HepG2 (cell line): ENCODE data around the gene DTNA. TPM values are rescaled to one million over a fixed set of nuclear protein-coding genes. Genes with fewer than 3 reads are reported as not detected.
A peak's percentile ranks its signal among the peaks of the same experiment; 100 is the strongest.

ENCODE experiments used
- ARID2 ChIP-seq: sonication (generic); formaldehyde crosslinking; IDR thresholded peaks from 2 replicates; pipeline ENCODE4 v1.8.1; 2022; ENCODE audit warnings: mild to moderate bottlenecking, missing genetic modification reagents, borderline replicate concordance
- ATRX ChIP-seq: sonication (generic); formaldehyde crosslinking; IDR thresholded peaks from 2 replicates; pipeline ENCODE4 v1.4.0; 2020; ENCODE audit warnings: missing genetic modification reagents, borderline replicate concordance
- BCL6 ChIP-seq: IDR thresholded peaks from 2 replicates; pipeline ENCODE4 v1.6.1; 2016; ENCODE audit warnings: missing genetic modification reagents, missing compliant biosample characterization
- DNMT1 ChIP-seq: sonication (generic); formaldehyde crosslinking; IDR thresholded peaks from 2 replicates; pipeline ENCODE4 v1.5.1; 2020; ENCODE audit warnings: mild to moderate bottlenecking, missing genetic modification reagents
- DPF2 ChIP-seq: sonication (generic); formaldehyde crosslinking; IDR thresholded peaks from 2 replicates; pipeline ENCODE4 v1.4.0; 2020; ENCODE audit warnings: mild to moderate bottlenecking, low read depth, missing genetic modification reagents, borderline replicate concordance
- HNRNPUL1 ChIP-seq: fragments of 200-400 bp; formaldehyde crosslinking; IDR thresholded peaks from 2 replicates; pipeline ENCODE4 v1.6.1; 2017; ENCODE audit warnings: low read depth, mild to moderate bottlenecking, low read length, moderate library complexity
- JUND ChIP-seq: sonication (generic); formaldehyde crosslinking; IDR thresholded peaks from 2 replicates; pipeline ENCODE4 v1.8.0; 2022; ENCODE audit warnings: mild to moderate bottlenecking, missing genetic modification reagents
- LBX2 ChIP-seq: sonication (generic); formaldehyde crosslinking; IDR thresholded peaks from 2 replicates; pipeline ENCODE4 v1.5.0; 2020; ENCODE audit warnings: missing genetic modification reagents, mild to moderate bottlenecking, borderline replicate concordance
- MAFK ChIP-seq, 2 experiments: IDR thresholded peaks in 1 of 2; conservative IDR thresholded peaks in 1 of 2; 2 replicates each; pipeline ENCODE4 v1.6.1; 2011; ENCODE audit warnings: improper control_type of control experiment in 2 of 2, low read length in 2 of 2
- NR2F2 ChIP-seq: IDR thresholded peaks from 2 replicates; pipeline ENCODE4 v1.6.1; 2012; ENCODE audit warnings: low read depth, inconsistent platforms, borderline replicate concordance
- PCBP2 ChIP-seq: fragments of 200-400 bp; formaldehyde crosslinking; optimal IDR thresholded peaks from 2 replicates; pipeline ENCODE3; 2018; ENCODE audit warnings: low read length, low read depth; ENCODE audit not compliant: poor library complexity, severe bottlenecking
- POLR2A ChIP-seq, 2 experiments: IDR thresholded peaks; 2 replicates each; pipeline ENCODE4 v1.6.1; 2011; ENCODE audit warnings: low read depth in 2 of 2, low read length in 2 of 2, mild to moderate bottlenecking in 1 of 2, moderate library complexity in 1 of 2; ENCODE audit not compliant: insufficient read depth in 1 of 2
- SIX1 ChIP-seq: sonication (generic); formaldehyde crosslinking; IDR thresholded peaks from 2 replicates; pipeline ENCODE4 v1.4.0; 2020; ENCODE audit warnings: missing genetic modification reagents, borderline replicate concordance
- SOX13 ChIP-seq, 3 experiments: fragments of 450-650 bp in 1 of 3; sonication (generic) in 1 of 3; formaldehyde crosslinking in 1 of 3; IDR thresholded peaks in 2 of 3; conservative IDR thresholded peaks in 1 of 3; 2 replicates each; pipeline versions ENCODE4 v1.5.0 to v1.6.1; 2016 to 2020; ENCODE audit warnings: antibody characterized with exemption in 1 of 3, mild to moderate bottlenecking in 1 of 3, missing compliant biosample characterization in 1 of 3, missing genetic modification reagents in 1 of 3, moderate library complexity in 1 of 3
- TEAD3 ChIP-seq: optimal IDR thresholded peaks from 2 replicates; pipeline ENCODE3; 2016; ENCODE audit warnings: borderline replicate concordance
- ZBTB34 ChIP-seq: sonication (generic); formaldehyde crosslinking; IDR thresholded peaks from 2 replicates; pipeline ENCODE4 v1.8.0; 2022; ENCODE audit warnings: mild to moderate bottlenecking, missing genetic modification reagents
- ZNF235 ChIP-seq: sonication (generic); formaldehyde crosslinking; IDR thresholded peaks from 2 replicates; pipeline ENCODE4 v1.8.1; 2023; ENCODE audit warnings: mild to moderate bottlenecking, missing genetic modification reagents, borderline replicate concordance
- ZNF296 ChIP-seq: sonication (generic); formaldehyde crosslinking; conservative IDR thresholded peaks from 2 replicates; pipeline ENCODE4 v1.5.0; 2020; ENCODE audit warnings: mild to moderate bottlenecking, missing genetic modification reagents
- ZNF337 ChIP-seq: sonication (generic); formaldehyde crosslinking; IDR thresholded peaks from 2 replicates; pipeline ENCODE4 v1.5.1; 2020; ENCODE audit warnings: missing genetic modification reagents, low read depth, mild to moderate bottlenecking, borderline replicate concordance
- ZNF563 ChIP-seq: sonication (generic); formaldehyde crosslinking; IDR thresholded peaks from 2 replicates; pipeline ENCODE4 v1.8.0; 2022; ENCODE audit warnings: mild to moderate bottlenecking, moderate library complexity, missing genetic modification reagents
- ZNF589 ChIP-seq: sonication (generic); formaldehyde crosslinking; conservative IDR thresholded peaks from 2 replicates; pipeline ENCODE4 v1.8.0; 2022; ENCODE audit warnings: mild to moderate bottlenecking, moderate library complexity, missing genetic modification reagents
- ZNF614 ChIP-seq: IDR thresholded peaks from 2 replicates; pipeline ENCODE4 v1.6.1; 2018; ENCODE audit warnings: missing biosample characterization, missing genetic modification reagents, inconsistent platforms, borderline replicate concordance
- ZNF766 ChIP-seq: sonication (generic); formaldehyde crosslinking; IDR thresholded peaks from 2 replicates; pipeline ENCODE4 v1.5.0; 2020; ENCODE audit warnings: missing genetic modification reagents, borderline replicate concordance
- ZSCAN9 ChIP-seq: IDR thresholded peaks from 2 replicates; pipeline ENCODE4 v1.6.1; 2016; ENCODE audit warnings: borderline replicate concordance
- polyA plus RNA-seq, 8 experiments: library from polyadenylated mRNA; depleted of rRNA in 3 of 8; stranded (reverse) in 7 of 8; unstranded in 1 of 8; fragments of >200 nt; fragmentation: Illumina TruSeq in 4 of 8; extraction: Trizol in 4 of 8; gene quantifications; 2 replicates each; pipeline versions ENCODE4 v1.2.1 to v1.2.3, GENCODE V29; 2011 to 2016; ENCODE audit warnings: low read depth in 4 of 8, missing spikeins in 1 of 8, mixed read lengths in 1 of 8; ENCODE audit not compliant: insufficient read depth in 1 of 8
- total RNA-seq, 5 experiments: library from RNA; depleted of rRNA; stranded (reverse); fragments of >200 nt; fragmentation: Illumina TruSeq; extraction: Trizol; gene quantifications; 2 replicates each; pipeline ENCODE4 v1.2.3, GENCODE V29; 2016; ENCODE audit warnings: low read depth in 1 of 5
- TF ChIP-seq, protein P1 (sequence below): sonication (generic); formaldehyde crosslinking; IDR thresholded peaks from 2 replicates; pipeline ENCODE4 v1.8.0; 2022; ENCODE audit warnings: low read depth, missing genetic modification reagents
- TF ChIP-seq, protein P2 (sequence below): fragments of 450-650 bp; IDR thresholded peaks from 2 replicates; pipeline ENCODE4 v1.6.1; 2017

DTNA gene
- total and polyA plus RNA-seq, 2 of the 13 experiments (the other 11 are each of a cell fraction or from before 2014, with no cell fraction given), result 8.5 to 29.0 TPM

DNA sequence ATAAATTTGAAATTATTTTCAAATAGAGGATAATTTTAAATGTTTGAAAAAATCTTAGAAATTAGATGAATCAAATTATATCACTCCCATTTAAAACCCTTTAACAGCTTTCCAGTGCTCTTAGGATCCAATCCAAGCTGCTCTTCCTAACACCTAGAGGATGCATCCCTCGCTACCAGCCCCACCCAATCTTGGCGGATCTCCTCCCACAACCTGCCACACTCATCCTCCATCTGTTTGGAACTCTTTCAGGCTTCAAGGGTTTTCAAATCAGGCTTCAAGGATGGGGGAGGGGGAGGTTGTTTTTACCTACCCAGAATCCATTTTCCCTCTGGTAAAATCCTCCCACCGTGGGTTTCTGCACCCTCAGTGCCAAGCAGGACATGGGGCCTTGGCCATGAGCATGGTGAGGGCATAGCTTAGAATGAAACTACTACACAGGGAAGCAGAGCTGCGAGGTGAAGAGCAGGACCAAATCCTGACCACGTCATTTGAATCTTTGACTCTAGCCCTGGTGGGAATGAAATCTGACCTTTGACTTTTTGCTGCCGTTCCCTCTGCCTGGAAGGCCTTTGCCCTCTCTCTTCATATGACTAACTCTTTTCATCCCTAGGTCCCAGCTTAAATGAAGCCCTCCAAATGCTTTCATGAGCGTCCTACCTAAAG lies 218.1 kb downstream of the DTNA start (continued):
- TF ChIP-seq, protein P1, sequence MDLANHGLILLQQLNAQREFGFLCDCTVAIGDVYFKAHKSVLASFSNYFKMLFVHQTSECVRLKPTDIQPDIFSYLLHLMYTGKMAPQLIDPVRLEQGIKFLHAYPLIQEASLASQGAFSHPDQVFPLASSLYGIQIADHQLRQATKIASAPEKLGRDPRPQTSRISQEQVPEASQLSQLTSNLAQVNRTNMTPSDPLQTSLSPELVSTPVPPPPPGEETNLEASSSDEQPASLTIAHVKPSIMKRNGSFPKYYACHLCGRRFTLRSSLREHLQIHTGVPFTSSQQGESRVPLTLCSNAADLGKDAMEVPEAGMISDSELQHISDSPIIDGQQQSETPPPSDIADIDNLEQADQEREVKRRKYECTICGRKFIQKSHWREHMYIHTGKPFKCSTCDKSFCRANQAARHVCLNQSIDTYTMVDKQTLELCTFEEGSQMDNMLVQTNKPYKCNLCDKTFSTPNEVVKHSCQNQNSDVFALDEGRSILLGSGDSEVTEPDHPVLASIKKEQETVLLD (CRISPR knock-in tag), result no peak
- TF ChIP-seq HNRNPUL1 (no peak), BCL6 (CRISPR knock-in tag) (0 out of 2 replicates have a peak, but pooled peaks have one; percentile 8), ZNF563 (no peak), ZNF766 (no peak), MAFK (conservative IDR thresholded peaks at IDR 0.05 in 1 of 2, IDR thresholded peaks at IDR 0.05 in 1 of 2; ENCODE audit: low read length in 2 of 2) (no peak; a peak in 1 of 4 replicates), ZNF235 (no peak), ZSCAN9 (CRISPR knock-in tag) (no peak), ZBTB34 (CRISPR knock-in tag) (no peak), ZNF337 (CRISPR knock-in tag) (no peak), ZNF296 (CRISPR knock-in tag) (no peak), ZNF614 (CRISPR knock-in tag) (0 out of 2 replicates have a peak, but pooled peaks have one; percentile 59), ZNF589 (no peak), SOX13 (IDR thresholded peaks at IDR 0.05) (no peak), SOX13 (CRISPR knock-in tag; conservative IDR thresholded peaks at IDR 0.05 in 1 of 2, IDR thresholded peaks at IDR 0.05 in 1 of 2) (peak in 1 of 2 experiments; percentile 72; a peak in 2 of 4 replicates), LBX2 (CRISPR knock-in tag) (no peak), DNMT1 (CRISPR knock-in tag) (no peak), SIX1 (CRISPR knock-in tag) (no peak; the same call in 1 of the 2 replicates), ARID2 (CRISPR knock-in tag) (no peak), POLR2A (IDR thresholded peaks at IDR 0.05; ENCODE audit: insufficient read depth in 1 of 2, low read depth in 2 of 2, low read length in 2 of 2) (peak; percentile 58 to 70), NR2F2 (peak; percentile 92), JUND (CRISPR knock-in tag) (no peak), TEAD3 (CRISPR knock-in tag) (peak; percentile 70), PCBP2 (no peak), DPF2 (CRISPR knock-in tag) (0 out of 2 replicates have a peak, but pooled peaks have one; percentile 42), ATRX (CRISPR knock-in tag) (no peak)
- TF ChIP-seq, protein P2, sequence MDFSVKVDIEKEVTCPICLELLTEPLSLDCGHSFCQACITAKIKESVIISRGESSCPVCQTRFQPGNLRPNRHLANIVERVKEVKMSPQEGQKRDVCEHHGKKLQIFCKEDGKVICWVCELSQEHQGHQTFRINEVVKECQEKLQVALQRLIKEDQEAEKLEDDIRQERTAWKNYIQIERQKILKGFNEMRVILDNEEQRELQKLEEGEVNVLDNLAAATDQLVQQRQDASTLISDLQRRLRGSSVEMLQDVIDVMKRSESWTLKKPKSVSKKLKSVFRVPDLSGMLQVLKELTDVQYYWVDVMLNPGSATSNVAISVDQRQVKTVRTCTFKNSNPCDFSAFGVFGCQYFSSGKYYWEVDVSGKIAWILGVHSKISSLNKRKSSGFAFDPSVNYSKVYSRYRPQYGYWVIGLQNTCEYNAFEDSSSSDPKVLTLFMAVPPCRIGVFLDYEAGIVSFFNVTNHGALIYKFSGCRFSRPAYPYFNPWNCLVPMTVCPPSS, result no peak
